GM12892 (cell line): ENCODE results near the gene TUBGCP3.

Experiments
- DNase-seq: peaks from one replicate; pipeline ENCODE4 v3.0.0; 2011; ENCODE audit not compliant: insufficient read length
- FAIRE-seq: peaks from 2 replicates; lab custom pipeline; 2011; peaks lifted over from hg19 to GRCh38; lab: Jason Lieb, UNC
- POLR2A ChIP-seq: IDR thresholded peaks from 2 replicates; pipeline ENCODE4 v1.6.1; 2011; ENCODE audit warnings: low read depth, low read length, control low read depth
- POLR2AphosphoS5 ChIP-seq: IDR thresholded peaks from 2 replicates; pipeline ENCODE4 v1.6.1; 2011; ENCODE audit warnings: low read depth, low read length, control low read depth
- TAF1 ChIP-seq: IDR thresholded peaks from 2 replicates; pipeline ENCODE4 v1.6.1; 2011; ENCODE audit warnings: low read depth, mild to moderate bottlenecking, control low read depth, low read length, borderline replicate concordance

Gene TUBGCP3

GRCh38 chr13:112477070-112477619 is 110.8 kb downstream of the TUBGCP3 start:
- FAIRE-seq (no peak), DNase-seq (no peak)
- TF ChIP-seq TAF1: no peak
- no peak for TF ChIP-seq POLR2AphosphoS5
- no peak for TF ChIP-seq POLR2A

- FAIRE-seq (no peak), DNase-seq (no peak)
- TF ChIP-seq POLR2A (no peak), TAF1 (no peak), POLR2AphosphoS5 (no peak)
Observed at GRCh38 chr13:112475889-112476288, 112.1 kb downstream of the TUBGCP3 start.

- no peak for DNase-seq
- TF ChIP-seq POLR2A: no peak
- TF ChIP-seq POLR2AphosphoS5: no peak
- no peak for TF ChIP-seq TAF1
- no peak for FAIRE-seq
Observed at GRCh38 chr13:112474869-112475268, 113.1 kb downstream of the TUBGCP3 start.

GRCh38 chr13:112473818-112474217 is 114.1 kb downstream of the TUBGCP3 start:
- DNase-seq (no peak), FAIRE-seq (no peak)
- TF ChIP-seq POLR2A (no peak), TAF1 (no peak), POLR2AphosphoS5 (no peak)

GRCh38 chr13:112469071-112469745 is 118.7 kb downstream of the TUBGCP3 start:
- FAIRE-seq (no peak), DNase-seq (no peak)
- TF ChIP-seq TAF1: no peak
- no peak for TF ChIP-seq POLR2A
- no peak for TF ChIP-seq POLR2AphosphoS5

GRCh38 chr13:112468069-112468468 is 119.9 kb downstream of the TUBGCP3 start:
- FAIRE-seq (no peak), DNase-seq (no peak)
- TF ChIP-seq TAF1: no peak
- no peak for TF ChIP-seq POLR2A
- no peak for TF ChIP-seq POLR2AphosphoS5

GRCh38 chr13:112467236-112467635 is 120.7 kb downstream of the TUBGCP3 start:
- TF ChIP-seq POLR2AphosphoS5: no peak
- TF ChIP-seq POLR2A: no peak
- TF ChIP-seq TAF1: no peak
- FAIRE-seq: no peak
- no peak for DNase-seq

- no peak for TF ChIP-seq POLR2A
- no peak for TF ChIP-seq TAF1
- TF ChIP-seq POLR2AphosphoS5: no peak
- no peak for FAIRE-seq
Observed at GRCh38 chr13:112466132-112467058, 121.6 kb downstream of the TUBGCP3 start.

GRCh38 chr13:112465251-112466131 is 122.5 kb downstream of the TUBGCP3 start:
- FAIRE-seq (no peak), DNase-seq (no peak)
- TF ChIP-seq POLR2AphosphoS5 (no peak), TAF1 (no peak), POLR2A (no peak)

More at GRCh38 chr13:112466132-112467058, 121.6 kb downstream of the TUBGCP3 start:
- DNase-seq: no peak

GRCh38 chr13:112464720-112465119 is 123.2 kb downstream of the TUBGCP3 start:
- no peak for FAIRE-seq
- TF ChIP-seq POLR2AphosphoS5: no peak
- TF ChIP-seq TAF1: no peak
- no peak for TF ChIP-seq POLR2A

More at GRCh38 chr13:112464720-112465119, 123.2 kb downstream of the TUBGCP3 start:
- DNase-seq: no peak
